ENCODE measurements around the gene TP53I11.

GRCh38 chr11:44957776-44958564 is 7.3 kb upstream of the TP53I11 start:
- TF ChIP-seq CTCF (conservative IDR thresholded peaks at IDR 0.05): no peak
- TF ChIP-seq ZFX (IDR thresholded peaks at IDR 0.05): no peak

All from C4-2B (cell line).